Effector CD4-positive, alpha-beta T cell (primary cell): Measurements from ENCODE around the gene CDH13.

Experiments
- DNase-seq: peaks from one replicate; pipeline ENCODE4 v3.0.0-alpha.2; 2020

Gene CDH13

GRCh38 chr16:83472776-83473501 is 846.2 kb downstream of the CDH13 start:
- DNase-seq = no peak

- DNase-seq = no peak
These were observed 847.3 kb downstream of the CDH13 start for GRCh38 chr16:83473926-83474650.

GRCh38 chr16:83475108-83475507 is 848.3 kb downstream of the CDH13 start:
- DNase-seq = no peak

GRCh38 chr16:83481589-83481988 is 854.8 kb downstream of the CDH13 start:
- no peak for DNase-seq

- DNase-seq = no peak
These were observed 855.9 kb downstream of the CDH13 start for GRCh38 chr16:83482545-83483162.

- no peak for DNase-seq
These were observed 863.3 kb downstream of the CDH13 start for GRCh38 chr16:83490073-83490472.

GRCh38 chr16:83494459-83494858 is 867.7 kb downstream of the CDH13 start:
- DNase-seq = no peak

- DNase-seq = no peak
These were observed 874.7 kb downstream of the CDH13 start for GRCh38 chr16:83501481-83501880.

- DNase-seq = no peak
These were observed 881.5 kb downstream of the CDH13 start for GRCh38 chr16:83508295-83508694.

- no peak for DNase-seq
These were observed 882.5 kb downstream of the CDH13 start for GRCh38 chr16:83509316-83509715.

GRCh38 chr16:83510906-83511305 is 884.1 kb downstream of the CDH13 start:
- DNase-seq = no peak

- no peak for DNase-seq
These were observed 886.4 kb downstream of the CDH13 start for GRCh38 chr16:83513008-83513755.

GRCh38 chr16:83515395-83515794 is 888.6 kb downstream of the CDH13 start:
- no peak for DNase-seq

- no peak for DNase-seq
These were observed 890.2 kb downstream of the CDH13 start for GRCh38 chr16:83516931-83517330.

GRCh38 chr16:83517398-83517797 is 890.6 kb downstream of the CDH13 start:
- no peak for DNase-seq

GRCh38 chr16:83520596-83520995 is 893.8 kb downstream of the CDH13 start:
- no peak for DNase-seq

- DNase-seq = no peak
These were observed 903.5 kb downstream of the CDH13 start for GRCh38 chr16:83530293-83530692.

GRCh38 chr16:83532634-83533033 is 905.9 kb downstream of the CDH13 start:
- no peak for DNase-seq

- no peak for DNase-seq
These were observed 906.4 kb downstream of the CDH13 start for GRCh38 chr16:83533193-83533592.

- DNase-seq = no peak
These were observed 911.9 kb downstream of the CDH13 start for GRCh38 chr16:83538707-83539106.

- no peak for DNase-seq
These were observed 913.1 kb downstream of the CDH13 start for GRCh38 chr16:83539736-83540490.

GRCh38 chr16:83541231-83541630 is 914.5 kb downstream of the CDH13 start:
- DNase-seq = no peak
